ENCODE results near the gene UBE2QL1.

- no peak for TF ChIP-seq POLR2A (IDR thresholded peaks at IDR 0.05)
- TF ChIP-seq CTCF (IDR thresholded peaks at IDR 0.05): no peak
- TF ChIP-seq POLR2AphosphoS5 (IDR thresholded peaks at IDR 0.05): no peak
Measured at GRCh38 chr5:6465831-6466790, 17.5 kb downstream of the UBE2QL1 start.
